GM23338 (cell line): ENCODE results near the gene CACNA2D2. TPM values are rescaled to one million over a fixed set of nuclear protein-coding genes. Genes with fewer than 3 reads are reported as not detected.

Experiments
- ATAC-seq: fragments of 200-7000 bp; cut with Tn5 transposase; 3 replicates; pipeline ENCODE4 v1.9.1; 2020
- DNase-seq: peaks from one replicate; pipeline ENCODE4 v3.0.0-alpha.2; 2015; ENCODE audit warnings: low spot score
- H2AFZ ChIP-seq: fragments of 200-600 bp; sonication (generic); 2 replicates; pipeline ENCODE4 v1.8.0; 2016; ENCODE audit warnings: antibody characterized with exemption, mild to moderate bottlenecking, moderate library complexity
- H3F3A ChIP-seq: fragments of 200-600 bp; sonication (generic); replicated peaks from 2 replicates; pipeline ENCODE4 v1.8.0; 2017; ENCODE audit warnings: antibody characterized with exemption, mixed run types, low read depth
- H3K27ac ChIP-seq: fragments of 200-600 bp; sonication (generic); 2 replicates; pipeline ENCODE4 v1.6.1; 2016; ENCODE audit warnings: low read depth
- H3K27me3 ChIP-seq: fragments of 200-600 bp; sonication (generic); 2 replicates; pipeline ENCODE4 v1.8.0; 2016; ENCODE audit warnings: mild to moderate bottlenecking, mixed run types, moderate library complexity; ENCODE audit not compliant: insufficient read depth
- H3K36me3 ChIP-seq: fragments of 200-600 bp; sonication (generic); 2 replicates; pipeline ENCODE4 v1.8.0; 2016; ENCODE audit warnings: mild to moderate bottlenecking; ENCODE audit not compliant: insufficient read depth
- H3K4me1 ChIP-seq: fragments of 200-600 bp; sonication (generic); 2 replicates; pipeline ENCODE4 v1.8.0; 2016; ENCODE audit warnings: mild to moderate bottlenecking, moderate library complexity; ENCODE audit not compliant: insufficient read depth
- H3K4me2 ChIP-seq: fragments of 200-600 bp; sonication (generic); 2 replicates; pipeline ENCODE4 v1.7.1; 2017; ENCODE audit warnings: mixed run types
- H3K4me3 ChIP-seq: fragments of 200-600 bp; sonication (generic); 2 replicates; pipeline ENCODE4 v1.6.1; 2016; ENCODE audit warnings: mixed run types
- H3K79me2 ChIP-seq: fragments of 200-600 bp; sonication (generic); replicated peaks from 2 replicates; pipeline ENCODE4 v1.8.0; 2017; ENCODE audit warnings: mild to moderate bottlenecking; ENCODE audit not compliant: insufficient read depth
- H3K9me2 ChIP-seq: fragments of 200-600 bp; sonication (generic); 2 replicates; pipeline ENCODE4 v1.8.0; 2017; ENCODE audit not compliant: insufficient read depth
- H4K20me1 ChIP-seq: fragments of 200-600 bp; sonication (generic); replicated peaks from 2 replicates; pipeline ENCODE4 v1.8.0; 2017; ENCODE audit warnings: mild to moderate bottlenecking; ENCODE audit not compliant: insufficient read depth
- H3K27ac Mint-ChIP-seq: 2 replicates; pipeline ENCODE4 v1.8.0; 2020; ENCODE audit warnings: inconsistent platforms, mild to moderate bottlenecking, moderate library complexity, mixed read lengths
- H3K27me3 Mint-ChIP-seq: 3 replicates; pipeline ENCODE4 v1.8.0; 2022; ENCODE audit warnings: low read depth, mild to moderate bottlenecking, moderate library complexity, mixed read lengths, inconsistent platforms; ENCODE audit not compliant: insufficient read depth, poor library complexity
- H3K36me3 Mint-ChIP-seq: 3 replicates; pipeline ENCODE4 v1.8.0; 2021; ENCODE audit warnings: low read depth, mild to moderate bottlenecking, inconsistent platforms, moderate library complexity, mixed read lengths
- H3K4me1 Mint-ChIP-seq: 3 replicates; pipeline ENCODE4 v1.8.0; 2020; ENCODE audit warnings: mild to moderate bottlenecking, inconsistent platforms, mixed read lengths
- H3K4me3 Mint-ChIP-seq: 3 replicates; pipeline ENCODE4 v1.8.0; 2021; ENCODE audit warnings: moderate library complexity, mild to moderate bottlenecking, inconsistent platforms, mixed read lengths
- H3K9me3 Mint-ChIP-seq: 3 replicates; pipeline ENCODE4 v1.8.0; 2020; ENCODE audit warnings: moderate library complexity, mild to moderate bottlenecking, inconsistent platforms, mixed read lengths
- CREB1 ChIP-seq: fragments of 250-450 bp; sonication (Bioruptor Pico); IDR thresholded peaks from 2 replicates; pipeline ENCODE4 v1.5.0; 2020; ENCODE audit warnings: low read depth, mild to moderate bottlenecking, moderate library complexity
- EZH2 ChIP-seq: fragments of 200-600 bp; sonication (generic); IDR thresholded peaks from one replicate; pipeline ENCODE4 v1.8.0; 2017; ENCODE audit warnings: antibody characterized with exemption, mild to moderate bottlenecking, low read depth; ENCODE audit not compliant: unreplicated experiment
- EZH2phosphoT487 ChIP-seq: fragments of 200-600 bp; sonication (generic); IDR thresholded peaks from one replicate; pipeline ENCODE4 v1.8.1; 2018; ENCODE audit warnings: antibody characterized with exemption; ENCODE audit not compliant: unreplicated experiment
- JUNB ChIP-seq: IDR thresholded peaks from one replicate; pipeline ENCODE4 v1.6.1; 2016; ENCODE audit warnings: antibody characterized with exemption; ENCODE audit not compliant: unreplicated experiment
- POLR2AphosphoS5 ChIP-seq: IDR thresholded peaks from 2 replicates; pipeline ENCODE4 v1.6.1; 2016; ENCODE audit warnings: antibody characterized with exemption, low read depth
- STAT1 ChIP-seq: IDR thresholded peaks from one replicate; pipeline ENCODE4 v1.6.1; 2016; ENCODE audit warnings: antibody characterized with exemption; ENCODE audit not compliant: unreplicated experiment
- polyA plus RNA-seq: library from polyadenylated mRNA; unstranded; fragments of >200 nt; fragmentation: Nextera tagmentation; extraction: Ambion mirVana; gene quantifications from 2 replicates; pipeline ENCODE4 v1.2.1, GENCODE V29; 2016
- total RNA-seq: library from RNA; depleted of rRNA; stranded (reverse); fragments of >200 nt; shearing (Covaris generic); gene quantifications from 2 replicates; pipeline ENCODE4 v1.2.3, GENCODE V29; 2014
- TF ChIP-seq, protein P1 (sequence below), 2 experiments: fragments of 200-600 bp in 1 of 2; sonication (generic) in 1 of 2; conservative IDR thresholded peaks; 2 replicates each; pipeline versions ENCODE4 v1.5.1 to v1.6.1; 2016 to 2017; ENCODE audit warnings: antibody characterized with exemption in 2 of 2, low read depth in 2 of 2, mild to moderate bottlenecking in 2 of 2, moderate library complexity in 1 of 2
- TF ChIP-seq, protein P2 (sequence below): IDR thresholded peaks from 2 replicates; pipeline ENCODE4 v1.6.1; 2016; ENCODE audit warnings: antibody characterized with exemption
- TF ChIP-seq, protein P3 (sequence below): IDR thresholded peaks from one replicate; pipeline ENCODE4 v1.6.1; 2018; ENCODE audit warnings: antibody characterized with exemption; ENCODE audit not compliant: unreplicated experiment
- TF ChIP-seq, protein P4 (sequence below): fragments of 250-450 bp; sonication (Bioruptor Pico); IDR thresholded peaks from 2 replicates; pipeline ENCODE4 v1.5.0; 2020; ENCODE audit warnings: mild to moderate bottlenecking, moderate library complexity

The CACNA2D2 gene
- total and polyA plus RNA-seq, 2 experiments from 2014 or later: 4.7 to 11.4 TPM

DNA sequence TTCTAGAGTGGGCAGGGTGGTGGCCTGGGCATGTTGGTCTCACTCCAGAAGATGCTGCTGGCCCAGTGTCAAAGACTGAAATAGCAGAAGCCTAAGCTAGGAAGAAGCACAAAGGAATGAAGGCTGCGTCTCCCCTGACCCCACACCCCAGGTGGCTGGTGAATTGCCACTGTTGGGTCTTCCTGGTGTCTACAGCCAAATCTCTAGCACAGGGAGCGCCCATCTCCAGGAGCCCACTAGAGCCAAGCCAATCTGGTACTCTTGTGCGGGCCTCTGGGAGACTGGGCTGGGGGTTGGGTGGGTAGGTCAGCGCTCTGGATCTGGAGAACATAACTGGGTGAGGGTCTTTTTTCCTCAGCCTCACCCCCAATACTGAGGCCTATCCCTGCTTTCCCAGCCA, 176.3 kb downstream of the CACNA2D2 start (continued):
- TF ChIP-seq, protein P1, sequence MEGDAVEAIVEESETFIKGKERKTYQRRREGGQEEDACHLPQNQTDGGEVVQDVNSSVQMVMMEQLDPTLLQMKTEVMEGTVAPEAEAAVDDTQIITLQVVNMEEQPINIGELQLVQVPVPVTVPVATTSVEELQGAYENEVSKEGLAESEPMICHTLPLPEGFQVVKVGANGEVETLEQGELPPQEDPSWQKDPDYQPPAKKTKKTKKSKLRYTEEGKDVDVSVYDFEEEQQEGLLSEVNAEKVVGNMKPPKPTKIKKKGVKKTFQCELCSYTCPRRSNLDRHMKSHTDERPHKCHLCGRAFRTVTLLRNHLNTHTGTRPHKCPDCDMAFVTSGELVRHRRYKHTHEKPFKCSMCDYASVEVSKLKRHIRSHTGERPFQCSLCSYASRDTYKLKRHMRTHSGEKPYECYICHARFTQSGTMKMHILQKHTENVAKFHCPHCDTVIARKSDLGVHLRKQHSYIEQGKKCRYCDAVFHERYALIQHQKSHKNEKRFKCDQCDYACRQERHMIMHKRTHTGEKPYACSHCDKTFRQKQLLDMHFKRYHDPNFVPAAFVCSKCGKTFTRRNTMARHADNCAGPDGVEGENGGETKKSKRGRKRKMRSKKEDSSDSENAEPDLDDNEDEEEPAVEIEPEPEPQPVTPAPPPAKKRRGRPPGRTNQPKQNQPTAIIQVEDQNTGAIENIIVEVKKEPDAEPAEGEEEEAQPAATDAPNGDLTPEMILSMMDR (conservative IDR thresholded peaks at IDR 0.05; ENCODE audit: low read depth in 2 of 2): no peak
- TF ChIP-seq CREB1: no peak
- TF ChIP-seq, protein P2, sequence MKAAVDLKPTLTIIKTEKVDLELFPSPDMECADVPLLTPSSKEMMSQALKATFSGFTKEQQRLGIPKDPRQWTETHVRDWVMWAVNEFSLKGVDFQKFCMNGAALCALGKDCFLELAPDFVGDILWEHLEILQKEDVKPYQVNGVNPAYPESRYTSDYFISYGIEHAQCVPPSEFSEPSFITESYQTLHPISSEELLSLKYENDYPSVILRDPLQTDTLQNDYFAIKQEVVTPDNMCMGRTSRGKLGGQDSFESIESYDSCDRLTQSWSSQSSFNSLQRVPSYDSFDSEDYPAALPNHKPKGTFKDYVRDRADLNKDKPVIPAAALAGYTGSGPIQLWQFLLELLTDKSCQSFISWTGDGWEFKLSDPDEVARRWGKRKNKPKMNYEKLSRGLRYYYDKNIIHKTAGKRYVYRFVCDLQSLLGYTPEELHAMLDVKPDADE: no peak
- no peak for TF ChIP-seq EZH2phosphoT487
- no peak for TF ChIP-seq EZH2
- no peak for TF ChIP-seq STAT1
- no peak for TF ChIP-seq JUNB
- TF ChIP-seq, protein P3, sequence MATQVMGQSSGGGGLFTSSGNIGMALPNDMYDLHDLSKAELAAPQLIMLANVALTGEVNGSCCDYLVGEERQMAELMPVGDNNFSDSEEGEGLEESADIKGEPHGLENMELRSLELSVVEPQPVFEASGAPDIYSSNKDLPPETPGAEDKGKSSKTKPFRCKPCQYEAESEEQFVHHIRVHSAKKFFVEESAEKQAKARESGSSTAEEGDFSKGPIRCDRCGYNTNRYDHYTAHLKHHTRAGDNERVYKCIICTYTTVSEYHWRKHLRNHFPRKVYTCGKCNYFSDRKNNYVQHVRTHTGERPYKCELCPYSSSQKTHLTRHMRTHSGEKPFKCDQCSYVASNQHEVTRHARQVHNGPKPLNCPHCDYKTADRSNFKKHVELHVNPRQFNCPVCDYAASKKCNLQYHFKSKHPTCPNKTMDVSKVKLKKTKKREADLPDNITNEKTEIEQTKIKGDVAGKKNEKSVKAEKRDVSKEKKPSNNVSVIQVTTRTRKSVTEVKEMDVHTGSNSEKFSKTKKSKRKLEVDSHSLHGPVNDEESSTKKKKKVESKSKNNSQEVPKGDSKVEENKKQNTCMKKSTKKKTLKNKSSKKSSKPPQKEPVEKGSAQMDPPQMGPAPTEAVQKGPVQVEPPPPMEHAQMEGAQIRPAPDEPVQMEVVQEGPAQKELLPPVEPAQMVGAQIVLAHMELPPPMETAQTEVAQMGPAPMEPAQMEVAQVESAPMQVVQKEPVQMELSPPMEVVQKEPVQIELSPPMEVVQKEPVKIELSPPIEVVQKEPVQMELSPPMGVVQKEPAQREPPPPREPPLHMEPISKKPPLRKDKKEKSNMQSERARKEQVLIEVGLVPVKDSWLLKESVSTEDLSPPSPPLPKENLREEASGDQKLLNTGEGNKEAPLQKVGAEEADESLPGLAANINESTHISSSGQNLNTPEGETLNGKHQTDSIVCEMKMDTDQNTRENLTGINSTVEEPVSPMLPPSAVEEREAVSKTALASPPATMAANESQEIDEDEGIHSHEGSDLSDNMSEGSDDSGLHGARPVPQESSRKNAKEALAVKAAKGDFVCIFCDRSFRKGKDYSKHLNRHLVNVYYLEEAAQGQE: no peak

DNA sequence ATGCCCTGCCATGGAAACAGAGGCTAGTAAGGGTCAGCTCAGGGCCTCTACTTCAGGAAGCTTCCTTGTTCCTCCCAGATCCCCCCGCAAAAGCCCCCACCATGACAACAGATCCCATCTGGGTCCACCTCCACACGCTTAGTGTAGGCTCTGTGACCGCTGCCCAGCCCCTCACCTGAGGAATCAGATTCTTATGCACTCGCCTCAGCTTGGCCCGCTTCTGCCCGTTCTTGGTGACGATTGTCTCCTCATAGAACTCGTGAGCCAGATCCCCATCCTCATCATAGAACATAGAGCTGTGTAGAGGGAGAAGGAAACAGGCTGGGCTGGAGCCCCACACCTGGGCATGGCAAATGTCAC, 177.3 kb downstream of the CACNA2D2 start:
- Mint-ChIP-seq H3K4me1 (peaks cover 32% of the 10 kb centered on the region), H3K4me3 (peak overlapping the region; percentile 51), H3K27me3 (peaks cover 16% of the 10 kb centered on the region), H3K27ac (no peak overlapping the region), H3K36me3 (peaks cover 31% of the 10 kb centered on the region), H3K9me3 (no peaks in the 10 kb centered on the region)
- Histone ChIP-seq H3F3A (peaks cover 33% of the 10 kb centered on the region; the same call in 1 of the 2 replicates), H3K27me3 (no peaks in the 10 kb centered on the region), H3K4me1 (peaks cover 18% of the 10 kb centered on the region), H3K36me3 (peaks cover 4% of the 10 kb centered on the region), H3K4me2 (no peak overlapping the region), H2AFZ (no peak overlapping the region), H3K27ac (no peak overlapping the region), H3K4me3 (no peak overlapping the region), H4K20me1 (peaks cover 8% of the 10 kb centered on the region; the same call in 1 of the 2 replicates), H3K79me2 (peaks cover 13% of the 10 kb centered on the region), H3K9me2 (no peaks in the 10 kb centered on the region)
- DNase-seq (no peak), ATAC-seq (no peak)
- TF ChIP-seq POLR2AphosphoS5 (no peak), JUNB (no peak), STAT1 (no peak)
- TF ChIP-seq, protein P1 (conservative IDR thresholded peaks at IDR 0.05; ENCODE audit: low read depth in 2 of 2): no peak
- TF ChIP-seq, protein P4, sequence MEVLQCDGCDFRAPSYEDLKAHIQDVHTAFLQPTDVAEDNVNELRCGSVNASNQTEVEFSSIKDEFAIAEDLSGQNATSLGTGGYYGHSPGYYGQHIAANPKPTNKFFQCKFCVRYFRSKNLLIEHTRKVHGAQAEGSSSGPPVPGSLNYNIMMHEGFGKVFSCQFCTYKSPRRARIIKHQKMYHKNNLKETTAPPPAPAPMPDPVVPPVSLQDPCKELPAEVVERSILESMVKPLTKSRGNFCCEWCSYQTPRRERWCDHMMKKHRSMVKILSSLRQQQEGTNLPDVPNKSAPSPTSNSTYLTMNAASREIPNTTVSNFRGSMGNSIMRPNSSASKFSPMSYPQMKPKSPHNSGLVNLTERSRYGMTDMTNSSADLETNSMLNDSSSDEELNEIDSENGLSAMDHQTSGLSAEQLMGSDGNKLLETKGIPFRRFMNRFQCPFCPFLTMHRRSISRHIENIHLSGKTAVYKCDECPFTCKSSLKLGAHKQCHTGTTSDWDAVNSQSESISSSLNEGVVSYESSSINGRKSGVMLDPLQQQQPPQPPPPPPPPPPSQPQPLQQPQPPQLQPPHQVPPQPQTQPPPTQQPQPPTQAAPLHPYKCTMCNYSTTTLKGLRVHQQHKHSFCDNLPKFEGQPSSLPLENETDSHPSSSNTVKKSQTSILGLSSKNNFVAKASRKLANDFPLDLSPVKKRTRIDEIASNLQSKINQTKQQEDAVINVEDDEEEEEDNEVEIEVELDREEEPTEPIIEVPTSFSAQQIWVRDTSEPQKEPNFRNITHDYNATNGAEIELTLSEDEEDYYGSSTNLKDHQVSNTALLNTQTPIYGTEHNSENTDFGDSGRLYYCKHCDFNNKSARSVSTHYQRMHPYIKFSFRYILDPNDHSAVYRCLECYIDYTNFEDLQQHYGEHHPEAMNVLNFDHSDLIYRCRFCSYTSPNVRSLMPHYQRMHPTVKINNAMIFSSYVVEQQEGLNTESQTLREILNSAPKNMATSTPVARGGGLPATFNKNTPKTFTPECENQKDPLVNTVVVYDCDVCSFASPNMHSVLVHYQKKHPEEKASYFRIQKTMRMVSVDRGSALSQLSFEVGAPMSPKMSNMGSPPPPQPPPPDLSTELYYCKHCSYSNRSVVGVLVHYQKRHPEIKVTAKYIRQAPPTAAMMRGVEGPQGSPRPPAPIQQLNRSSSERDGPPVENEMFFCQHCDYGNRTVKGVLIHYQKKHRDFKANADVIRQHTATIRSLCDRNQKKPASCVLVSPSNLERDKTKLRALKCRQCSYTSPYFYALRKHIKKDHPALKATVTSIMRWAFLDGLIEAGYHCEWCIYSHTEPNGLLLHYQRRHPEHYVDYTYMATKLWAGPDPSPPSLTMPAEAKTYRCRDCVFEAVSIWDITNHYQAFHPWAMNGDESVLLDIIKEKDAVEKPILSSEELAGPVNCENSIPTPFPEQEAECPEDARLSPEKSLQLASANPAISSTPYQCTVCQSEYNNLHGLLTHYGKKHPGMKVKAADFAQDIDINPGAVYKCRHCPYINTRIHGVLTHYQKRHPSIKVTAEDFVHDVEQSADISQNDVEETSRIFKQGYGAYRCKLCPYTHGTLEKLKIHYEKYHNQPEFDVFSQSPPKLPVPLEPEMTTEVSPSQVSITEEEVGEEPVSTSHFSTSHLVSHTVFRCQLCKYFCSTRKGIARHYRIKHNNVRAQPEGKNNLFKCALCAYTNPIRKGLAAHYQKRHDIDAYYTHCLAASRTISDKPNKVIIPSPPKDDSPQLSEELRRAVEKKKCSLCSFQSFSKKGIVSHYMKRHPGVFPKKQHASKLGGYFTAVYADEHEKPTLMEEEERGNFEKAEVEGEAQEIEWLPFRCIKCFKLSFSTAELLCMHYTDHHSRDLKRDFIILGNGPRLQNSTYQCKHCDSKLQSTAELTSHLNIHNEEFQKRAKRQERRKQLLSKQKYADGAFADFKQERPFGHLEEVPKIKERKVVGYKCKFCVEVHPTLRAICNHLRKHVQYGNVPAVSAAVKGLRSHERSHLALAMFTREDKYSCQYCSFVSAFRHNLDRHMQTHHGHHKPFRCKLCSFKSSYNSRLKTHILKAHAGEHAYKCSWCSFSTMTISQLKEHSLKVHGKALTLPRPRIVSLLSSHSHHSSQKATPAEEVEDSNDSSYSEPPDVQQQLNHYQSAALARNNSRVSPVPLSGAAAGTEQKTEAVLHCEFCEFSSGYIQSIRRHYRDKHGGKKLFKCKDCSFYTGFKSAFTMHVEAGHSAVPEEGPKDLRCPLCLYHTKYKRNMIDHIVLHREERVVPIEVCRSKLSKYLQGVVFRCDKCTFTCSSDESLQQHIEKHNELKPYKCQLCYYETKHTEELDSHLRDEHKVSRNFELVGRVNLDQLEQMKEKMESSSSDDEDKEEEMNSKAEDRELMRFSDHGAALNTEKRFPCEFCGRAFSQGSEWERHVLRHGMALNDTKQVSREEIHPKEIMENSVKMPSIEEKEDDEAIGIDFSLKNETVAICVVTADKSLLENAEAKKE (CRISPR knock-in tag): no peak
